Stimulated activated CD4-positive, alpha-beta T cell treated with anti-CD3 and anti-CD28 coated beads, Interleukin-12 subunit alpha, Interleukin-12 subunit beta, amount 100 ng/mL, for 4 hours (primary cell): ENCODE data around the gene ENOSF1.
"Not testable (repeated sequence)": the region's sequence is repeated elsewhere in the genome, so short reads cannot be mapped to it uniquely, and the experiment has no call there.

ENCODE experiments used
- DNase-seq: peaks from one replicate; pipeline ENCODE4 v3.0.0-alpha.2; 2020

ENOSF1 gene

DNA sequence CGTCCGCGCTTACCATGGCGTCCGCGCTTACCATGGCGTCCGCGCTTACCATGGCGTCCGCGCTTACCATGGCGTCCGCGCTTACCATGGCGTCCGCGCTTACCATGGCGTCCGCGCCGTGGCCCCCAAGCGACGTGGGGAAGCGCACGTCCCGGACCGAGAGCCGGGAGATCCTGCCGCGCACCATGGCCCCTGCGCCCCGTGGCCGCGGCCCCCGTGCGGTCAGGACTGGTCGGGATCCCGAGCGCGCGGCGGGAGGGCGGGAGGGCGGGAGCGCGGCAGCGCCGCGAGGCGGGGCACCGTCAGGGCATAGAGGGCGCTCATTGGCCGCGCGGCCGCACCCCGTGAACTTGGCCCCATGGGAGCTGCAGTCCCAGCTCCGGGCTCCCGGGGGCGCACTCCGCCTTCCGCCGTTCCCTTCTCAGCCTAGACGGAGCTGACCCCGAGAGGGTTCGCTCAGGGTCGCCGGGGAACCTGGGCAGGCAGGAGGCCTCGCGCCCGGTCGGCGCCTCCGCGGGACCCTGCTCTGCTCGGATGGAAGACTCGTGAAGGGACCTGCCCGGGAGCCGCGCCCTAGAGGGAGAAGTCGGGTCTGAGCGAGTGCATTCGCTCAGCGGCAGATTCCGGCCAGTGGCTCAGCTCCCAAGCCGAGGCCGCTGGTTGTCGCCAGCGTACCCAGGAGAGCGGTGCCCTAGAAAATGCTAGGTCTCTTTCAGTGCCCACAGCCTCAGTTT is at the start of gene ENOSF1:
ENOSF1 (minus strand) TSS at position 230 of the 734 bp plus-strand sequence; CDS start at position 187, 43 bp downstream.
- DNase-seq = peak; percentile 84

DNA sequence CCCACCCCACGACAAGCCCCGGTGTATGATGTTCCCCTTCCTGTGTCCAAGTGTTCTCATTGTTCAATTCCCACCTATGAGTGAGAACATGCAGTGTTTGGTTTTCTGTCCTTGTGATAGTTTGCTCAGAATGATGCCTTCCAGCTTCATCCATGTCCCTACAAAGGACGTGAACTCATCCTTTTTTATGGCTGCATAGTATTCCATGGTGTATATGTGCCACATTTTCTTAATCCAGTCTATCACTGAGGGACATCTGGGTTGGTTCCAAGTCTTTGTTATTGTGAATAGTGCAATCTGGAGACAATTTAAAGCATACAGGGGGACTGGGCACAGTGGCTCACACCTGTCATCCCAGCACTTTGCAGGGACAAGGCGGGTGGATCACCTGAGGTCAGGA is 47.4 kb upstream of the ENOSF1 start:
- not testable (repeated sequence) for DNase-seq

- DNase-seq = no peak
Measured at GRCh38 chr18:755506-755905, 43.1 kb upstream of the ENOSF1 start.

GRCh38 chr18:754656-755055 is 42.2 kb upstream of the ENOSF1 start:
- no peak for DNase-seq

GRCh38 chr18:750456-750855 is 38.0 kb upstream of the ENOSF1 start:
- no peak for DNase-seq

GRCh38 chr18:744832-745597 is 32.6 kb upstream of the ENOSF1 start:
- DNase-seq = no peak

- no peak for DNase-seq
Measured at GRCh38 chr18:741931-742512, 29.6 kb upstream of the ENOSF1 start.

DNA sequence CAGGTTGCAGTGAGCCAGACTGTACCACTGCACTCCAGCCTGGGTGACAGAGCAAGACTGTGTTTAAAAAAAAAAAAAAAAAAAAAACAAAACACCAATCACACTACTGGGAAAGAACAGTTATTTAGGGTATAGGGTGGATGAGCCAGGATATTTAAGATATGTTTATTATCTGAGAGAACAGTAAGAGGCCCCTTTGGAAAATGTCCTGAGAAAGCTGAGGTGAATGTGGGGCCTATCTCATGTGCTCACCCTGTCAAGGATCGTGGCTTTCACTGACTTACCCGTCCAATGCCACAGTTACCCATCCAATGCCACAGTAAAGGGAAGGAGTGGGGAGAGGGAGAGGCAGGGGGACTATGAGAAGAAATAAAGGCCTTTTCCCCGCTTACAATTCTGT is 19.9 kb upstream of the ENOSF1 start:
- no peak for DNase-seq

- DNase-seq = no peak
Measured at GRCh38 chr18:731185-731584, 18.8 kb upstream of the ENOSF1 start.

DNA sequence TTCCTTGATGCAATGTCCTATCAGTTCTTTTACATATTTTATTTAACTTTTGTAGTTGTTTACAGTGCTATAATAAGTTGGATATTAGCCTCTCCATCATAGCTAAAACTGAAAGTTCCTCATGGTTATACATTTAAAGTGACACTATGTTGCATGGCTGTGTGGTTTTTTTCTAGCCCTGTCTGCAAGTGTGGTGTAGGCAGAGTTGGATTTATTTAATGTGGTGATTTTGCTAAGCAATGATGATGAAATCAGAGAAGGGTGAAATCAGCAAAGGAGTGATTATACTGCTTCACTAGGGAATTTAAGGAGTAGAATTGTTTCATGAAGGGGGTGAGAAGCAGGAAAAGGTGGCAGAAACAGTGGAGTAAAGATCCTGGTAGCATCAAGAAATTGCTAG is 18.3 kb upstream of the ENOSF1 start:
- no peak for DNase-seq

DNA sequence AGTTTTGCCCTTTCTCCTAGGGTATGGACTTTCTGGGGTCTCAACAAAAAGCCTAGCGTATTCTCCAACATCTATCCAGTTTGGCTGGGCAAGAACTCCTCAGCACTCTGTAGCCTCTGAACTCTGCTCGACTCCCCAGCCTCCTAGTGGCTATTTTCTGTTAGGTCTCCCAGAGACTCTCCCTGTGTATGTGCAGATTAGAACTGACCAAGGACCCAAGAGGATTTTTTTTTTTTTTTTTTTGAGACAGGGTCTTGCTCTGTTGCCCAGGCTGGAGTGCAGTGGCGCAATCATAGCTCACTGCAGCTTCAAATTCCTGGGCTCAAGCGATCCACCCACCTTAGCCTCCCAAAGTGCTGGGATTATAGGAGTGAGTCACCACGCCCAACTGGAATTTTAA is 17.7 kb upstream of the ENOSF1 start:
- DNase-seq = not testable (repeated sequence)

DNA sequence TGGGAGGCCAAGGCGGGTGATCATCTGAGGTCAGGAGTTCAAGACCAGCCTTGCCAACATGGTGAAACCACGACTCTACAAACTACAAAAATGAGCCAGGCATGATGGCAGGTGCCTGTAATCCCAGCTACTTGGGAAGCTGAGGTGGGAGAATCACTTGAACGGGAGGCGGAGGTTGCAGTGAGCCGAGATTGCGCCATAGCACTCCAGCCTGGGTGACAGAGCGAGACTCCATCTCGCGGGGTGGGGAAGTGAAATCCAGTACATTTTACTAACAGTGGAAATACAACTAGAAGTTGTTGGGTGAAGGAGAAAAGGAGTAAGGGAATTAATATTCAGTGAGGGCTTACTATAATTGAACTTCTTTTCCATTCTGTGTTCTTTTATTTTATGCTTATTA is 13.2 kb upstream of the ENOSF1 start:
- DNase-seq = no peak

- no peak for DNase-seq
Measured at GRCh38 chr18:723541-724080, 11.2 kb upstream of the ENOSF1 start.

GRCh38 chr18:717003-717402 is 4.6 kb upstream of the ENOSF1 start:
- no peak for DNase-seq

DNA sequence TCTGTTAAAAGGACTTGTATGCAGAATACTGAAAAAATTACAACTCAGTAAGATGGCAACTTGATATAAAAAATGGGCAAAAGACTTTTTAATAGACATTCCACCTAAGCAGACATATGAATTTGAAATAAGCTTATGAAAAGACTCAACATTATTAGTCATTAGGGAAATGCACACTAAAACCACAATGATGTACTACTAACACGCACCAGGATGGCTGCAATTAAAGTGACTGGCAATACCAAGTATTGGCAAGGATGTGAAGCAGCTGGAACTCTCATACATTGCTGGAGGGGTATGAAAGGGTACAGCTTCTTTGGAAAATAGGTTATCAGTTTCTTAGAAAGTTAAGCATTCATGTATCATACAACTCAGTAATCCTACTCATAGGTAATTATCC is 3.2 kb upstream of the ENOSF1 start:
- no peak for DNase-seq

DNA sequence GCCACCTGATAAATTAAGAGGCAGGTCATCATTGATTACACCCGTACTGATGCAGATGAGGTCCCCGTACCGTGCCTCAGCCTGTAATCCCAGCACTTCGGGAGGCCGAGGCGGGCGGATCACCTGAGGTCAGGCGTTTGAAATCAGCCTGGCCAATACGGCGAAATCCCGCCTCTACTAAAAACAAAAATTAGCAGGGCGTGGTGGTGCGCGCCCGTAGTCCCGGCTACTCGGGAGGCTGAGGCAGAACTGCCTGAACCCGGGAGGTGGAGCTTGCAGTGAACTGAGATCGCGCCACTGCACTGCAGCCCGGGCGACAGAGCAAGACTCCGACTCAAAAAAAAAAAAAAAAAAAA is 683 bp upstream of the ENOSF1 start:
- no peak for DNase-seq

DNA sequence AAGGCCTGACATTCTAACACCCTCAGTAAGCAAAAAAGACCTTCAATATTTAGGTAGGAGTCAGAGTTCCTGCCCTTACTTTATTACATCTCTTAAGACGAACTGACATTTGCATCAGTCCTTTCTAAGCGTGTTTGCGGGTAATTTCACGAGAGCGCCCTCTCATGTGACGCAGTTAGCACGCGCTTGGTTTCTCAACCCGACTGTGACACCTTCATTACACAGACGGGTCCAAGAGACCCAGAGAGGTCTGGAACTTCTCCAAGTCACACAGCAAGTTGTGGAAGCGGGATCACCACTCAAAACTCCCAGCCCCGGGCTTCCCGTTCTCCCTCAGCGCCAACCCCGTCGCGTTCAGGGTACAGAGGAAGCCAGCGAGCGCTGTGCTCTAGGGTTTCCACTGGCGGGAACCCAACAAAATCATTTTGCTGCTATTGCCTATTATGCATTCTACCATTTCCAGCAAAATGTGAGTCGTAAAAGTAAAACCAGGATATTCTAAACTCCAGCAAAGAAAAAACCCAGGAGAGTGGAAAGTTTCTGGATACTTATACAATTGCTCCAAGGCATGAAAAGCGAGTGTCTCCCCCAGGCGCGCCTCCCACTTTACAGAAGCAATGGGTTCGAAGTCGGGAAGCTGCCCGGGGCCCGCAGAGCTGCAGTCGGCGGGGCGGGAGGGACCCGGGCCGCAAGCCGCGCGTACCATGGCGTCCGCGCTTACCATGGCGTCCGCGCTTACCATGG is 601 bp downstream of the ENOSF1 start:
- peak; percentile 61 for DNase-seq

DNA sequence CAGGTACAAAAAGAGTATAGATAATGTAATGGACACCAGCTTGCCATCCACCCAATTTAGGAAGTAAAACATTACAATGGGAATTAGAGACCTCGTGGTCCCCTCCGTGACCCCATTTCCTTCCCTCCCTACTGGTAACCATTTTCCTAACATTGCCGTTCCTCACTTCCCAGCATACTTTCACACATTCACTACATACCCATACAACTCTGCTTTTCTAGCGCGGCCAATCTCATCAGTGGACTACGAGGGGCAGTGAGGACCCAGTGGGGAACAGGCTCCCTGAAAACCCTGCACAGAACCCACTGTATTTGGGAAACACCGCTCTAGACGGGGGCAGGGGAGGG is 1.1 kb downstream of the ENOSF1 start:
- no peak for DNase-seq

- DNase-seq = no peak
Measured at GRCh38 chr18:710418-711300, 1.8 kb downstream of the ENOSF1 start.

DNA sequence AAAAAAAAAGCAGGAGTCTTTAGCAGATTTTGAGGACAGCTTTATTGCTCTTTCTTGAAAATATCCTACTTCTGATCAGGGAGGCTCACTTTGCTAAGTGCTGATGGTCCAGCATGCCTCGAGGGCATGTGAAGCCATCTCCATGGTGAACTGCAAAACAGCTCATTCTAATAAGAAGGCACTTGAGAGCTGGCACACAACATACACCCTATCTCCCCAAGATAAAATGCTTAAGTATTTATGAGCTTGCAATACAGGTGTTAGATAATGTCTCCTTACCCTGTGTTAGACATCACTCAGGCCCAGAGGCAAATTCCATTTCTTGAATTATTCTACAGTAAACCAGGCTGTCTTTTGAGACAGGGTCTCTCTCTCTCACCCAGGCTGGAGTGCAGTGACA is 2.7 kb downstream of the ENOSF1 start:
- DNase-seq = no peak

GRCh38 chr18:708096-708495 is 4.3 kb downstream of the ENOSF1 start:
- DNase-seq = no peak

DNA sequence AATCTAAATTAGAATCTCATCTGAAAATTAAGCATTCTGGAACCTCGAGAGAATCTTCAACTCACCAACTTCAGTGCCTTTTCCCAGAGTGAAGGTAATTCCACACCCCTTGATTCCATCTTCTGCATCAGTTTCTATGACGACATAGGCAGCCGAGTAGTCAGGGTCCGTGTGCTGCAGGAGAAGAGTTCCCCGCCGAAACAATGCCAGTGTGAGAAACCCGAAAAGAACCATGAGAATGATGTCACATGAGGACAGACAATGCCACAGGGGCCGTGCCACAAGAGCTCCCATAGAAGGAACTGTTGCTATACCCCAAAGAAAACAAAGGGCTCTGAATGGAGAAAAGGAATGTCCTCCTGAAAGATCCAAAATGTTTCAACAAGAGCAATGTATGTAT is 6.0 kb downstream of the ENOSF1 start:
- no peak for DNase-seq
